HEK293T (cell line): ENCODE data around the gene OR51L1.

Experiments used
- ARNT ChIP-seq: fragments of 450-650 bp; IDR thresholded peaks from 2 replicates; pipeline ENCODE4 v1.6.1; 2017; ENCODE audit warnings: mild to moderate bottlenecking
- BHLHE40 ChIP-seq: fragments of 450-650 bp; IDR thresholded peaks from 2 replicates; pipeline ENCODE4 v1.6.1; 2016; ENCODE audit warnings: mild to moderate bottlenecking, moderate library complexity, borderline replicate concordance
- FOXA1 ChIP-seq: fragments of 450-650 bp; IDR thresholded peaks from 2 replicates; pipeline ENCODE4 v1.6.1; 2016; ENCODE audit warnings: mild to moderate bottlenecking
- HDGF ChIP-seq: fragments of 450-650 bp; IDR thresholded peaks from 2 replicates; pipeline ENCODE4 v1.6.1; 2017; ENCODE audit warnings: antibody characterized with exemption, borderline replicate concordance
- LEF1 ChIP-seq: fragments of 450-650 bp; IDR thresholded peaks from 2 replicates; pipeline ENCODE4 v1.6.1; 2017; ENCODE audit warnings: mild to moderate bottlenecking, borderline replicate concordance
- SP1 ChIP-seq: fragments of 450-650 bp; IDR thresholded peaks from 2 replicates; pipeline ENCODE4 v1.6.1; 2017

DNA sequence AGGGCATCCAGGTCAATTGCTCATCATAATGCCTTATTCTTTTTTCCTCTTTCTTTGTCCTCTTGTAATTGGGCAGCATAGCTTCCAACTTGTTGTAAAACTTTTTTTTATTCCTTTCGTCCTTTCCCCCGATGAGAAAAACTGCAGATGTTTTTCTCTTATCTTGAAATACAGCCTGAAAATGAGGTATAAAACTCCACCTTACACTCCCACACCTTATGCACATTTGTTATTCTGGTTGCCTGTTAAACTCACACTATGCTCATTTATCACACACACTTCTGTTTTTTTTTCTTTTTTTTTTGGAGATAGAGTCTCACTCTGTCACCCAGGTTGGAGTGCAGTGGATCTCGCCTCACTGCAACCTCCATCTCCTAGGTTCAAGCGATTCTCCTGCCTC lies 37.3 kb upstream of the OR51L1 start:
- TF ChIP-seq SP1: no peak
- TF ChIP-seq BHLHE40: no peak
- TF ChIP-seq ARNT: no peak
- TF ChIP-seq FOXA1: no peak
- no peak for TF ChIP-seq LEF1
- TF ChIP-seq HDGF: no peak
